Activated CD8-positive, alpha-beta memory T cell treated with anti-CD3 and anti-CD28 coated beads for 24 hours (primary cell): ENCODE measurements around the gene MED16.
A peak's percentile ranks its signal among the peaks of the same experiment; 100 is the strongest.

Experiments
- DNase-seq: peaks from one replicate; pipeline ENCODE4 v3.0.0-alpha.2; 2020

The MED16 gene, protein sequence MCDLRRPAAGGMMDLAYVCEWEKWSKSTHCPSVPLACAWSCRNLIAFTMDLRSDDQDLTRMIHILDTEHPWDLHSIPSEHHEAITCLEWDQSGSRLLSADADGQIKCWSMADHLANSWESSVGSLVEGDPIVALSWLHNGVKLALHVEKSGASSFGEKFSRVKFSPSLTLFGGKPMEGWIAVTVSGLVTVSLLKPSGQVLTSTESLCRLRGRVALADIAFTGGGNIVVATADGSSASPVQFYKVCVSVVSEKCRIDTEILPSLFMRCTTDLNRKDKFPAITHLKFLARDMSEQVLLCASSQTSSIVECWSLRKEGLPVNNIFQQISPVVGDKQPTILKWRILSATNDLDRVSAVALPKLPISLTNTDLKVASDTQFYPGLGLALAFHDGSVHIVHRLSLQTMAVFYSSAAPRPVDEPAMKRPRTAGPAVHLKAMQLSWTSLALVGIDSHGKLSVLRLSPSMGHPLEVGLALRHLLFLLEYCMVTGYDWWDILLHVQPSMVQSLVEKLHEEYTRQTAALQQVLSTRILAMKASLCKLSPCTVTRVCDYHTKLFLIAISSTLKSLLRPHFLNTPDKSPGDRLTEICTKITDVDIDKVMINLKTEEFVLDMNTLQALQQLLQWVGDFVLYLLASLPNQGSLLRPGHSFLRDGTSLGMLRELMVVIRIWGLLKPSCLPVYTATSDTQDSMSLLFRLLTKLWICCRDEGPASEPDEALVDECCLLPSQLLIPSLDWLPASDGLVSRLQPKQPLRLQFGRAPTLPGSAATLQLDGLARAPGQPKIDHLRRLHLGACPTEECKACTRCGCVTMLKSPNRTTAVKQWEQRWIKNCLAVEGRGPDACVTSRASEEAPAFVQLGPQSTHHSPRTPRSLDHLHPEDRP

DNA sequence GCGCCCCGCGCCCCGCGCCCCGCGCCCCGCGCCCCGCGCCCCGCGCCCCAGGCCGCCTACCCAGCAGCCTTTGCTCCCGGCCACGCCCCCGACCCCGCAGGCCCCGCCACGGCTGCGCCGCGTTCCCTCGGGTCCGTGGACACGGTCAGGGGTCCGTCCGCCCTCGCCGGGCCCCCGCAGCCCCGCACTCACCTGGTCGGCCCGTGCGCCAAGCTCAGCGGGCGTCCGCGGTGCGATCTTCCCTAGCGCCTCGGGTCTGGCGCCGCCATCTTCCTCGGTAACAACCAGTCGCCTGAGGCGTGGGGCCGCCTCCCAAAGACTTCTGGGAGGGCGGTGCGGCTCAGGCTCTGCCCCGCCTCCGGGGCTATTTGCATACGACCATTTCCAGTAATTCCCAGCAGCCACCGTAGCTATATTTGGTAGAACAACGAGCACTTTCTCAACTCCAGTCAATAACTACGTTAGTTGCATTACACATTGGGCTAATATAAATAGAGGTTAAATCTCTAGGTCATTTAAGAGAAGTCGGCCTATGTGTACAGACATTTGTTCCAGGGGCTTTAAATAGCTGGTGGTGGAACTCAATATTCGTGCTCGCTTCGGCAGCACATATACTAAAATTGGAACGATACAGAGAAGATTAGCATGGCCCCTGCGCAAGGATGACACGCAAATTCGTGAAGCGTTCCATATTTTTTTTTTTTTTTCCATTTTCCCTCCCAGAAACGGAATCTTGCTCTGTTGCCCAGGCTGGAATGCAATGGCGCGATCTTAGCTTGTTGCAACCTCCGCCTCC is at the start of gene MED16, which contains the start of gene RNU6-9:
Gene MED16, minus strand, starts transcription at position 294 of the 796 bp plus-strand sequence. CDS start 2,056 bp downstream, outside the sequence.
Gene RNU6-9, plus strand, starts transcription at position 591 of the 796 bp plus-strand sequence.
- peak; percentile 94 for DNase-seq

DNA sequence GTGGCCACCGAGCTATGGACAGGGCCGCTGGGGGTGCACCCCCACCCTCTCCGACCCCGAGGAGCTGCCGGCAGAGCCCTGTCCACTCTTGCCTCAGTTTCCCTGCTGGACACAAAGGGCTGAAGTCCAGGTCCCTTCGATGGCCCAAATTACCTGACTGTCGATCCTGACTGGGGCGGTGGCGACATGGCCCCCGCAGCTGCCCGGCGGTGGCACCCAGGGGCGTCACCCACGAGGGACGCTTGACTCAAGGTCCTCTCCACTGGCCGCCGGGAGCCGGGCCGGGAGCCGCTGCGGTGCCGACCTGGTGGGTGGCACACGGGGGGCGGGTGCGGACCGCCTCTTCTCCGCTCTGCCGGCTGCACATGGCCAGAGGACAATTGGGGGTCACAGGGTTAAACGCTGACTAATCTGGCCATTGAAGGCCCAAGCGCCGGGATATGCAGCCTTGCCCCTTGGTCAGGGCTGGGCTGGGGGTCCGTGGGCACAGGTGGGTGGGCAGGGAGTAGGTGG is 49.2 kb upstream of the MED16 start:
- DNase-seq, result no peak

DNA sequence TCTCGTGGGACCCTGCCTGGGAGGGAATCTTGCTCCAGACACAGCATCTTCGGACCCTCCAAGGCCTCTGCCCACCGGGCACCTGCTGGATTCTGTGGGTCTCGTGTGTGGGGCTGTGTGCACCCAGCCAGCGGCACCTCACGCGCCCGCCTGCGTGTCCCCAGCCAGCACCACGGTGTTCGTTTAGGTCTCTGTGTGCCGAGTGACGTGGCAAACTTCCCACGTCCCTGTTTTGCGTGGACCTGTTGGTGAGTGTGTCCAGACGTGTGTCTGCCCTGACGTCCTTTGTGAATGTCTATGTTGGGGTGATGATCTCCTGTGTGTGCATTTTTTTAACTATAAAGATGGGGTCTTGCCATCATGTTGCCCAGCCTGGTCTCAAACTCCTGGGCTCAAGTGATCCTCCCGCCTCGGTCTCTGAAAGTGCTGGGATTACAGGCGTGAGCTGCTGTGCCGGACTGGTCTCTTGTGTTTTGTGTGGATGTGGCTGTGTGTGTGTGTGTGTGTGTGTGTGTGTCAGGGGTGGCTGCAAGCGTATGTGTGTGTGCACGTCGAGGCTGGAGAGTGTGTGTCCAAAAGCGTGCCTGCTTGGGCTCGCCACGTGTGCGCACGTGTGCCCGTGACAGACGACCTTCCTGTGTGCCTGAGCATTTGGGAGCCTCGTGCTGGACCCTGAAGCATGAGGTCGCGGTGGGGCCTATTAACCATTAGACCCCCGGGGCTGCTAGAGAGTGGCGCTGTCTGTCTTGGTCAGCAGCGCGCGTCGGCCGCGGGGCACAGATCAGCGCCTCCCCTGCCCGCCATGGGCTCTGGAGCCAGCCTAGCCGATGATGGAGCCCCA is 48.5 kb upstream of the MED16 start:
- no peak for DNase-seq

DNA sequence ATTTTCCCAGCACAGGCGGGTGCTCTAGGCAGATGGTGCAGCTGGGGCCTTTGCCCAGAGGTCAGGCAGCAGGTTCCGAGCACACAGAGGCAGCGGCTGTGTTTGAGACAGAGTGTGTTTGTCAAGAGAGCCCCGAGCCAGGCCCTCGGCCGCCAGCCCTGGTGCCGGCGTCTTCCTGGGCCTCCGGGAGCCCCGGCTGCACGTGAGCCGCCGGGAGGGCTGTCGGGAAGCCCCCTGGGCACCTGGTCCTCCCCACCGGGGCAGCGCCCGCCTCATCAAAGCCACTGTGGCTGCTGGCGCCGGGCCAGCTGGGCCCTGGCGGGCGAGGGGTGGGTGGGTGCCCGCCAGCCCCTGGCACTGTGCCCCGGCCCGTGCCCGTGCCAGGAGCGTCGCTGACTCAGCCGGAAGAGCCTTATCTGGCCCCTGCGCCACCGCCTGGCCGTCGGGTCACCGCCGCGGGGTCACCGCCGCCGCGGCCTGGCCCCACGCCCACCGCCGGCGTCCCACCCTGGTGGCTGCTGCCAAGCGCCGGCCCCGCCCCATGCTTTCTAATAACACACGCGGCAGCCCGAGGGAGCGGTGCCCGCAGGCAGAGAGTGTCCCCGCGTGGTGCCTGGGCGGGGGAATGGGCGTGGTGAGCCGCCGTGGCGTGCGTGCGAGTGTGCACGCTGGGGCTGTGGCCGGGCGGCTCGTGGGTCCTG is 47.8 kb upstream of the MED16 start:
- DNase-seq, result peak; percentile 82

DNA sequence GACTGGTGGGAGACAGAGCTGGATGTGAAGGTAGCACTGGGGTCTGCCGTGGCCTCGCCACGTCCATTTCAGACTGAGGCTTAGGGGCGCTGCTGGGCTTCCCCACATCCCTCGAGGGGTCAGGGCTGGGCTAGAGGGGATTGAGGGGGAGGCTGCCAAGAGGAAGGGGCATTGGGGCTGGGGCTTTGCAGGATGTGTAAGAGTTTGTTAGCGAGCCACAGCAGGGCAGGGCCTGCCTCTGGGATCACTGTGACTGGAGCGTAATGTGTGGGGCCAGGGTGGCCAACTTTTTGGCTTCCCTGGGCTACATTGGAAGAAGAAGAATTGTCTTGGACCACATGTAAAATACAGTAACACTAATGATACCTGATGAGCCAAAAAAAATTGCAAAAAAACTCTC is 46.9 kb upstream of the MED16 start:
- DNase-seq, result no peak

DNA sequence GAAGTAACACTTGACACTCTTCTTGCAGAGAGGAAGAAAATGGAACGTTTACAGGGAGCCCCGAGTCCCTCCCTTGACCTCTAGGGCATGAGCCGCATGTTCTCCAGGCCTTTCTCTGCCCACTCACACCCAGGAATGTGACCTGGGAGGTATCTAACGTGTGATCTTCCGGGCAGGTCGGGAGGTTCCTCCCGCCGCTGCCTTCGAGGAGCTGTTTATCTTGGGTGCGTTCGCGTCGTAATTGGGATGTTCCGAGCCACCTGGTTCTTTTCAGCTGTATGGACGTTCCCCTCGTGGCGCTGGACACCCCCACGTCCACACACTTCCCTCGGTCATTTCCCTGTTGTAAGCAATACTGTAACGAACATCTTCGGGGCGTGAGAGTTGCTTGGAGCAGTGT is 46.5 kb upstream of the MED16 start:
- no peak for DNase-seq

DNA sequence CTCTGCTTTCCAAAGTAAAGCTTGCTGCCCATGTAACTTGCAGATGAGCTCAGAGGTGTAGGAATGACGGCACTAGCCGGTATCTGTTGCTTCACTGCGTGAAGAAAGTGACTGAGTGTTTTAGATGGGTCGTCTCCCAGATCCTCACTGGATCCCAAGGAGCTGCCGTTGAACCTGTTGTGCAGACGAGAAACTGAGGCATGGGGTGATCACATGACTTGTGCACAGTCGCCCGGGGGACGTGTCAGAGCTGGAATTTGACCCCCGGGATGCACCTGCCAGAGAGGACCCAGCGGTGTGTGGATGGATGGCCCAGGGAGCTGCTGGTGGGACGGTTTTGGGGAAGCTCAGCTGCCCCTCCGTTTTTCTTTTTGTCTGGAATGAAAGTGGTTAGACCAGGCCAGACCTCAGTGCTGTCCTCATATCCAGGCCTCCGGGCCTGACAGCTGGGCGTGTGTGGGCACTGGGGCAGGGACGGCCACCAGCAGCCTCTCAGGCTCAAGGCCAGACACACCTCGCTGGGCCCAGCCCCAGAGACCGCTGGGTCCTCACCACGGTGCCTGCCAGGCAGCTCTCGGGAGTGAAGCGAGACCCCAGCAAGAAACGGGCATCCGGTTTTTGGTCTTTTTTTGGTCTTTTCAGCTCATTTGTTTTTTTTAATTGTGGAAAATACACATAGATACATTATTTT is 45.4 kb upstream of the MED16 start:
- no peak for DNase-seq

DNA sequence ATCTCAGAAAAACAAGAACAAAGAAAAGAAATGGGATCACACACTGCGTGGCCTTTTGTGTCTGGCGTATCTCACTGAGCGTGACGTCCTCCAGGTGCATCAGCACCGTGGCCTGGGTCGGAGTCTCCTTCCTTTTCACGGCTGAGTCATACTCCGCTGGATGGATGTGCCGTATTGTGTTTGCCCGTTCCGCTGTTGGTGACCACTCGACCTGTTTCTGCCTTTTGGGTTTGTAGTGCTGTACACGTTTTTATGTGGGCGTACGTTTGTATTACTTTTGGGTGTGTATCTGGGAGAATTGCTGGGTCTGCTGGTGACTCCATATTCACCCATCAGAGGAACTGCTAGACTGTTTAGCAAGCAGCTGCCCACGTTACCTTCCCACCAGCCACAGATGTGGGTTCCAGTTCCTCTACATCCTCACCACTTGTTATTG is 44.3 kb upstream of the MED16 start:
- DNase-seq, result peak; percentile 71

DNA sequence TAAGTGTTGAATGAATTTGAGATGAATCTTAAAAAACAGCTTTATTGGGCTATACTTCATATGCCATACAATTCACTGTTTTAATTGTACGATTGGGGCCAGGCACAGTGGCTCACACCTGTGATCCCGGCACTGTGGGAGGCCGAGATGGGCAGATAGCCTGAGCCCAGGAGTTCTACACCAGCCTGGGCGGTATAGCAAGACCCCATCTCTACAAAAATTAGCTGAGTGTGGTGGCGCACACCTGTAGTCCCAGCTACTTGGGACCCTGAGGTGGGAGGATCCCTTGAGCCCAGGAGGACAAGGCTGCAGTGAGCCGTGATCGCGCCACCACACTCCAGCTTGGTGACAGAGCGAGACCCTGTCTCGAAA is 43.2 kb upstream of the MED16 start:
- DNase-seq, result no peak

DNA sequence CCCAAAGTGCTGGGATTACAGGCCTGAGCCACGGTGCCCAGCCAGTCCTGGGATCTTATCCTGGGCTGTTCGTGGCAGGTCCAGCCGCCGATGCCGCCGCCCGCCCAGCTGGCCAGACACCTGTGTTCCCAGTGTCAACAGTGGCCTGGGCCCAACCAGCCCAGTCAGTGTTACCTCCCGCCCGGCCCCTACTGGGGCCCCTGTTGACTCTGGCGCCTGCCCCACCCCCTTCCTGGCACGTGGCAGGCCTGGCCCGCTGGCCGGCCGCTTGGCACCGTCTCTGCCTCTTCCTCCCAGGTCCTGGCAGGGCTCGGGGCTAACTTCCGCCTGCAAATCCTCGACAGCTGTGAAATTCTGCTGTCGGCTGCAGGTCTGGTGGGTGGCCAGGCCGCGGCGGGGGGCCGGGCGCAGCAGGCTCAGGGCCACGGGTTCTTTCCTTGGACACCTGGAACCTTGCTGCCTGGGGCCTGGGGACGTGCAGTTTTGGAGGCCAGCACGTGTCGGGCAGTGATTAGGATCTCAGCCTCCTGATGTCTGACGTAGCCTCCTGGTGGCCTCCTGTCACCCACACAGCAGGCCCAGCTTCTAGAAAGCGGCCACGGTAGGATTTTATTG is 42.0 kb upstream of the MED16 start:
- DNase-seq, result no peak

DNA sequence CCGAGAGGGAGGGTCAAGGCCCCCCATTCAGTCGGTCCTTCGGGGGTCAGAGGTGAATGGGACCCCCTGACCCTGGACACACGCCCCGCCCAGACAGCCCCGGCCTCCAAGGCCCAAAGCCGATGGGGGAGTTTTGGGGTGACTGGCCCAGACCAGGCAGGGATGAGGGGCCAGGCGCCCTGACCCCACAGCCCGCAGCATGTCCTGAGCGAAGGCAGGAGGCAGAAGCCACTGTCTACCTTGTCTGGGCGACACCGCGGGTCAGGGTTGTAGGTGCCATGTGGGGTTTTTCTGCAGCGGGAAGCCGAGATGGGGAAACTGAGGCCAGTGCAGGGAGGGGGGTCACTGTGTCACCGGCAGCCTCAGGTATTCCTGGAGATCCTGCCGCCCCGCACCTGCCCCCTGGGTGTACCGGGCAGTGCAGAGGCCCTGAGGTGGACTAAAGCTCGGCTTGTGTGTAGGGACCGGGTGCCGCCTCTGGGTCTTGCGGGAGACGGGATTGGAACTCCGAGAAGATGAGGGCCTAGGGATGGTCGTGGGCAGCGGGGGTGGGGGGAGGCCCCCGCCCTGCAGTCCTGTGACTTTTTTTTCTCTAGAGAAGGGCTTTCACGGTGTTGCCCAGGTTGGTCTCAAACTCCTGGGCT is 41.3 kb upstream of the MED16 start:
- no peak for DNase-seq

DNA sequence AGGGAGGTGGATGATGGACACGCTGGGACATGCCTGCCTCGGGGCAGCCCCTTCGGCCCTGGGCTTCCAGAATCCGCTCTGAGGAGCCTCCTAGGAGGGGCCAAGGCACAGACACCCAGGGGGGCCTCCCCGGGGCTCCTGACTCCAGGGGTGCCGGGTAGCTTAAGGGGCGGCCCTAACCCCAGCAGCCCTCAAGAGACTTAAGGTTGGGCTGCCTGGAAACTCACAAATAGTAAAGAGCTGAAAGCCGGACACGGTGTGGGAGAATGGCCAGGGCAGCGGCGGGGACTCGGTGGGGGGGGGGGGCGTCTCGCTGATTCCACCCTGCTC is 40.5 kb upstream of the MED16 start:
- no peak for DNase-seq

DNA sequence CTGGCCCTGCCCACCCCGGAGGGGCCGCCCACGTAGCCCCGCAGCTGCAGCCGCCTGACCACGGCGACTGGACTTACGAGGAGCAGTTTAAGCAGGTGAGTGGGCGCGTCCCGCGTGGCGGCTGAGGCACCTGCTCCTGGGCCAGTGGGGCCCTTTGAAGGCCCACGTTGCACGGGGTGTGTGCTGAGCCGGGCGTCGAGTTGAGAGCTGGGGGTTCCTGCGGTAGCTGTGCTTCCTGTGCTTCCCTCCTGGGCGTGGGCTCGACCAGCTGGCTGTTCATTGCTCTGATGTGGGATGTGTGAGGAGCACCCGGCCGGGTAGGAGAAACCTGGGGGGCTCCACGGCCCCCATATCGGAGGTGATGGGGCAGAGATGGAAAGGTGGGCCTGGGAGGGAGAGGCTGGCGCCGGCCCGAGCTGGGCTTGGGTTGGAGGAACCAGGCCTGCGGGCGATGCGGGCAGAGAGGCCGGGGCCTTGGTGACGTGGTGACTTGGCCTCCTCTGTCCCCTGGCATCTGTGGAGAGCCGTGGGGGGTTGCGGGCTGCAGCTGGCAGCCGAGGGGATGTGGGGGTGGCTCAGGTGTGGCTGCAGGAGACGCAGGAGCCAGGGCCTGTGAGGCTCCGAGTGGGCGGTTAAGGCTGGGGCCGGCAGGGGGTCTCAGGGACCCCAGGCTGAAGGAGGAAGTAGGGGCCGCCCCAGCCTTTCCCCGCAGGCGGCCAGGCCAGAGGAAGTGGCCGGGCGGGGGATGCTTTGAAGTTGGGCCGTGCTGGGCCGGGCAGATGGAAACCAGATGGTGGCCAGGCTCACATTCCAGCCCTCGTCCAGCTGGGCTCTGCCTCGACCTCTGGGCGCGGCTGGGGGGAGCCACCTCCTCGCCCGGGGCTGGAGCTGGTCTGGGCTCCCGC is 39.9 kb upstream of the MED16 start:
- DNase-seq, result peak; percentile 71

DNA sequence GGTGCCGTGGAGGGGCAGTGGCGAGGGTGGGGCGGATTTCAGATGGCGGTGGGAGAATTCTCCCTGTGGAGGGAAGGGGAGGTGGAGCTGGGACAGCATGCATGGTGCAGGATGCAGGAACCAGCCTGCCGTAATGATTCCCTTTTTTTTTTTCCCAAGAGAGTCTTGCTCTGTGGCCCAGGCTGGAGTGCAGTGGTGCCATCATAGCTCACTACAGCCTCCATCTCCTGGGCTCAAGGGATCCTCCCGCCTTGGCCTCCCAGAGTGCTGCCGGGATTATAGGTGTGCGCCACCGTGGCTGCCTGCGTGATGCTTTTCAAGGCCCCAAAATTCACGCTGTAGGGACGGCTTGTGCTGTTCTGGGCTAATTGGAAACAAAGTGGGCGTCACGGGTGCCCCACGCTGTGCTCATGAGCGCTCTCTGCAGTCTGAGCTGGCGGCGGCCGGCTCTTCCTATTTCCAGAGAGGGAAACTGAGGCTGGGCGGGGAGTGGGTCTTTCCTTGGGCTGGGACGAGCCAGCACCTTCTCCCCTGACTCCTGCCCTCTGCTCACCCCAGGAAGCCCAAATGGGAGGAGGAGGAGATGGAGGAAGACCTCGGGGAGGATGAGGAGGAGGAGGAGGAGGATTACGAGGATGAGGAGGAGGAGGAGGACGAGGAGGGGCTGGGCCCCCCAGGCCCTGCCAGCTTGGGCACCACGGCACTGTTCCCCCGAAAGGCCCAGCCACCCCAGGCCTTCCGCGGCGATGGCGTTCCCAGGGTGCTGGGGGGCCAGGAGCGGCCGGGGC is 39.1 kb upstream of the MED16 start:
- no peak for DNase-seq

DNA sequence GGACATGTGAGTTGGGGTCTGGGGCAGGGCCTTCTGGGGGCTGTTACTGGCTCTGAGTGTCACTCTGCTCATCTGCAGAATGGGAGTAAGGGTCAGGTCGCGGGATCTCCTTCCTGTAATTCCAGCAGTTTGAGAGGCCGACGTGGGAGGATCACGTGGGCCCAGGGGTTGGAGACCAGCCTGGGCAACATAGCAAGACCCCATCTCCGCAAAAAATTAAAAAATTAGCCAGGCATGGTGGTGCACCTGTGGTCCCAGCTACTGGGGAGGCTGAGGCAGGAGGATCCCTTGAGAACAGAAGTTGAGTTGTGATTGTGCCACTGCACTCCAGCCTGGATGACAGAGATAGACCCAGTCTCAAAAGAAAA is 36.9 kb upstream of the MED16 start:
- DNase-seq, result no peak

DNA sequence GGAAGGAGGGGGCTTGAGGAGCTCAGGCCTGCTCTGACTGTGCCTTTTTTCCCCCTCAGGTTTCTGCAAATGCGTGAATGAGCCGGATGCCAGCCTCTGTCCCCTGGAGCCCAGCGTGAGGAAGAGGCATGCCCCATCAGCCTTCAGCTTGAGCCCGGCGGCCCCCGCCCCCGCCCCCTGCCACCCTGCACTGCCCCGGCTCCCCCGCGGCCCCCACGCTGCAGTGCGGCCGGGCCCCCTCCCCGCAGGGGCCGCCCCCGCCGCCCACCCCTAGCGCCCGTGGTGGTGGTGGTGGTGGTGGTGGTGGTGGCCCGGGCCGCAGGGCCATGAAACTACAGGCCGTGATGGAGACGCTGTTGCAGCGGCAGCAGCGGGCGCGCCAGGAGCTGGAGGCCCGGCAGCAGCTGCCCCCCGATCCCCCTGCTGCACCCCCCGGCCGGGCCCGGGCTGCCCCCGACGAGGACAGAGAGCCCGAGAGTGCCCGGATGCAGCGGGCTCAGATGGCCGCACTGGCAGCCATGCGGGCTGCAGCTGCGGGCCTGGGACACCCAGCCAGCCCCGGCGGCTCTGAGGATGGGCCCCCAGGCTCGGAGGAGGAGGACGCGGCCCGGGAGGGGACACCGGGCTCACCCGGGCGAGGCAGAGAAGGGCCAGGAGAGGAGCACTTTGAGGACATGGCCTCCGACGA is 36.4 kb upstream of the MED16 start:
- DNase-seq, result no peak
